B cell (primary cell): Measurements from ENCODE around the gene ZSWIM6. TPM values are rescaled to one million over a fixed set of nuclear protein-coding genes. Genes with fewer than 3 reads are reported as not detected.

Experiments used
- ATAC-seq: fragments of 200-7000 bp; cut with Tn5 transposase; one replicate; pipeline ENCODE4 v1.10.0; 2021; ENCODE audit warnings: low read depth, mild to moderate bottlenecking, moderate number of reproducible peaks, moderate library complexity
- CTCF ChIA-PET: fragments of 350-600 bp; sonication (Branson Sonifier 250); formaldehyde crosslinking; loops from one replicate; lab custom pipeline; 2021; ENCODE audit warnings: antibody characterized with exemption, inconsistent platforms; lab: Charles Lee
- POLR2A ChIA-PET: fragments of 350-600 bp; sonication (Branson Sonifier 250); formaldehyde crosslinking; loops from one replicate; lab custom pipeline; 2021; ENCODE audit warnings: antibody characterized with exemption; lab: Charles Lee
- DNase-seq: peaks from one replicate; pipeline ENCODE4 v3.0.0; 2013
- H2AFZ ChIP-seq: 2 replicates; pipeline ENCODE4 v1.6.1; 2012; ENCODE audit warnings: mild to moderate bottlenecking, low read depth, low read length; ENCODE audit not compliant: insufficient read depth, poor library complexity, severe bottlenecking
- H3K27ac ChIP-seq, 2 donors: 1 replicate in 1 of 2; 2 replicates in 1 of 2; pipeline ENCODE4 v1.5.1; 2012 to 2013; ENCODE audit warnings: low read length in 2 of 2, mild to moderate bottlenecking in 2 of 2, moderate library complexity in 1 of 2
- H3K27me3 ChIP-seq, 4 experiments: fragments of 200-600 bp in 1 of 4; sonication (generic) in 1 of 4; replicated peaks in 1 of 4; 1 replicate in 2 of 4; 2 replicates in 2 of 4; pipeline versions ENCODE4 v1.6.1 to v1.7.0; 2013 to 2016; ENCODE audit warnings: low read length in 3 of 4, mild to moderate bottlenecking in 2 of 4, mixed read lengths in 1 of 4, moderate library complexity in 1 of 4; ENCODE audit not compliant: insufficient read depth in 4 of 4, control insufficient read depth in 3 of 4; ENCODE audit errors: control extremely low read depth in 1 of 4
- H3K36me3 ChIP-seq, 2 experiments: replicated peaks in 1 of 2; 1 replicate in 1 of 2; 2 replicates in 1 of 2; pipeline versions ENCODE4 v1.6.1 to v1.7.1; 2013; ENCODE audit warnings: low read length in 1 of 2; ENCODE audit not compliant: insufficient read depth in 2 of 2, control insufficient read depth in 1 of 2; ENCODE audit errors: control extremely low read depth in 1 of 2, extremely low read depth in 1 of 2
- H3K4me1 ChIP-seq, 2 donors: fragments of 200-600 bp in 1 of 2; sonication (generic) in 1 of 2; 1 replicate in 1 of 2; 2 replicates in 1 of 2; pipeline versions ENCODE4 v1.5.1 to v1.6.1; 2013 to 2017; ENCODE audit warnings: low read length in 2 of 2; ENCODE audit not compliant: control insufficient read depth in 2 of 2, insufficient read depth in 2 of 2
- H3K4me2 ChIP-seq: replicated peaks from 2 replicates; pipeline ENCODE3; 2012; ENCODE audit warnings: mild to moderate bottlenecking, low read depth, low read length; ENCODE audit not compliant: poor library complexity, severe bottlenecking
- H3K4me3 ChIP-seq, 5 experiments: fragments of 200-600 bp in 1 of 5; sonication (generic) in 1 of 5; 1 replicate in 3 of 5; 2 replicates in 2 of 5; pipeline versions ENCODE4 v1.5.1 to v1.7.0; 2011 to 2016; ENCODE audit warnings: low read length in 4 of 5, mild to moderate bottlenecking in 4 of 5, low read depth in 2 of 5, control low read depth in 1 of 5, moderate library complexity in 1 of 5; ENCODE audit not compliant: insufficient read depth in 1 of 5; ENCODE audit errors: control extremely low read depth in 1 of 5, extremely low read depth in 1 of 5
- H3K79me2 ChIP-seq: fragments of 200-600 bp; sonication (generic); one replicate; pipeline ENCODE4 v1.6.0; 2016; ENCODE audit warnings: low read length; ENCODE audit not compliant: control insufficient read depth, insufficient read depth
- H3K9ac ChIP-seq: fragments of 200-600 bp; sonication (generic); 2 replicates; pipeline ENCODE4 v1.6.1; 2017; ENCODE audit warnings: mild to moderate bottlenecking, low read length, moderate library complexity
- H3K9me3 ChIP-seq, 3 donors: one replicate each; pipeline versions ENCODE4 v1.6.1 to v1.7.1; 2013; ENCODE audit warnings: low read length in 2 of 3; ENCODE audit not compliant: control insufficient read depth in 2 of 3, insufficient read depth in 1 of 3; ENCODE audit errors: control extremely low read depth in 1 of 3
- H4K20me1 ChIP-seq: 2 replicates; pipeline ENCODE4 v1.6.0; 2012; ENCODE audit warnings: mild to moderate bottlenecking, low read length; ENCODE audit not compliant: insufficient read depth, control insufficient read depth, poor library complexity, severe bottlenecking
- H3K27ac Mint-ChIP-seq: one replicate; pipeline ENCODE4 v1.8.0; 2021; ENCODE audit warnings: mixed read lengths
- H3K27me3 Mint-ChIP-seq: one replicate; pipeline ENCODE4 v1.8.0; 2021; ENCODE audit warnings: mixed read lengths
- H3K4me1 Mint-ChIP-seq: one replicate; pipeline ENCODE4 v1.8.0; 2021; ENCODE audit warnings: mixed read lengths
- H3K4me3 Mint-ChIP-seq: one replicate; pipeline ENCODE4 v1.8.0; 2021; ENCODE audit warnings: mixed read lengths
- H3K9me3 Mint-ChIP-seq: one replicate; pipeline ENCODE4 v1.8.0; 2022; ENCODE audit warnings: mixed read lengths; ENCODE audit not compliant: insufficient read depth
- EZH2 ChIP-seq: IDR thresholded peaks from 2 replicates; pipeline ENCODE4 v1.6.1; 2012; ENCODE audit warnings: borderline replicate concordance, low read depth, mild to moderate bottlenecking, moderate library complexity, low read length; ENCODE audit not compliant: insufficient read depth, poor library complexity, severe bottlenecking
- WGBS: methylation state at CpG from one replicate; pipeline ENCODE4 v1.1.5; 2013; ENCODE audit warnings: missing lambda C conversion rate; ENCODE audit not compliant: insufficient coverage; 5-methylcytosine and 5-hydroxymethylcytosine counted together
- intact Hi-C: fragments of 100-400 bp; cut with micrococcal nuclease; formaldehyde crosslinking; loops from one replicate; pipeline ENCODE4 v1.10.0; 2022
- polyA plus RNA-seq: library from polyadenylated mRNA; depleted of rRNA; stranded (reverse); fragments of >200 nt; gene quantifications from 2 replicates; pipeline ENCODE4 v1.2.3, GENCODE V29; 2012
- total RNA-seq, 2 donors: library from RNA; stranded (reverse); fragments of 120-200 nt in 1 of 2; gene quantifications; 1 replicate in 1 of 2; 2 replicates in 1 of 2; pipeline versions ENCODE4 v1.2.3 to v1.2.4, GENCODE V29; 2013 to 2022
- TF ChIP-seq, protein P1 (sequence below): fragments of 200-600 bp; IDR thresholded peaks from one replicate; pipeline ENCODE4 v1.8.0; 2022; ENCODE audit warnings: antibody characterized with exemption, mild to moderate bottlenecking

ZSWIM6 gene
- total and polyA plus RNA-seq, 2 donors (not counting 1 experiment from before 2014, with no cell fraction given), result 7.9 to 16.4 TPM

DNA sequence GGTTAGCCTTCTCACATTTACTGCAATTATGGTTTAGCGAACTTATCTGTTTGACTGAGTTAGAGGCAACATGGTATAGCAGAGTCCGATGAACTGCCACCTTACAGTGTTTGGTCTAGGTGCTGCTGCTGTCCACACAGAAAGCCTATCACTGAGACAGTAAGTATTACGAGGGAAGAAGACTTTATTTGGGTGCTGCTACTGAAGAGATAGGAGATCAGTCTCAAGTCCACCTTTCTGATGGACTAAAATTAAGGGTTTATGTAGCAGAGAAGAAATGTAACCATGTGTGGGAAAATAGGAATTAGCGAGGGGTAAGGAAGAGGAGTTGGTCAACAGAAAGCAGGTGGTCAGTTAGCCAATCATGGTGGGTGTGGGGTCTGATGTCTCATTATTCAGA, 109.7 kb downstream of the ZSWIM6 start:
- intact Hi-C loops, result no loop called here

DNA sequence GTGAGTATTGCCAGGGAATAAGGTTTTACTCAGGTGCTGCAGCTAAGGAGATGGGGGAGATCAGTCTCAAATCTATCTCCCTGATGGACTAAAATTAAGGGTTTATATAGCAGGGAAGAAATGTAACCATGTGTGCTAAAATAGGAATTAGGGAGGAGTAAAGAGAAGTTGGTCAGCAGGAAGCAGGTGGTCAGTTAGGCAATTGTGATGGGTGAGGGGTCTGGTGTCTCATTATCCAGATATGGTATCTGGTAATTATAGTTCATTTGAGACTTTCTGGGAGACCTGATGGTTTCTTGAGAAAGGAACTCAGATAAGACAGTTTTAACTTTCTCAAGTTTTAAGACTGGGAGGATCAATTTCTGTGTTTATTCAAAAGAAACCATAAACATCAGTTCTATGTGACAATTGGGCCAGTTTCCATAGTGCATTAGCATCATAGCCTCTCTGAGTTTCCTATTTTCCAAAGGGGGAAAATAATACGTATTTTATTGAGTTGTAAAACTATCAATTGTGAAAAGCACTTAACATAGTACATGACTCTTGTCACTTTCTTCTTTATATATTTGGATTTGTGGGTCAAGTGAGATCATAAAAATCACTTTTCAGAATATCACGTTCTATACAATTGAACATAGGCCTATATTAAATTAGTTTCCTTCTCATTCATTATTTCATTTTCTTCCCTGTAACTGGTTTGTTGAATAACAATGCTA, 115.9 kb downstream of the ZSWIM6 start:
- Mint-ChIP-seq H3K27ac (no peak overlapping the region), H3K9me3 (peaks cover 13% of the 10 kb centered on the region), H3K27me3 (no peaks in the 10 kb centered on the region), H3K4me1 (peaks cover 10% of the 10 kb centered on the region), H3K4me3 (no peak overlapping the region)
- Histone ChIP-seq H2AFZ (no peak overlapping the region), H4K20me1 (peaks cover 17% of the 10 kb centered on the region), H3K27me3 (no peaks in the 10 kb centered on the region), H3K27ac (no peak overlapping the region), H3K36me3 (peaks cover 0 to 1% of the 10 kb centered on the region in 2 experiments), H3K9ac (no peak overlapping the region), H3K4me2 (no peak overlapping the region), H3K4me3 (no peak overlapping the region), H3K79me2 (peaks cover 36% of the 10 kb centered on the region), H3K4me1 (no peaks in the 10 kb centered on the region), H3K9me3 (peaks cover 6 to 40% (median 13%) of the 10 kb centered on the region in 3 donors)
- WGBS, result no CpG with 5 or more reads among the region's 2 CpGs
- CTCF ChIA-PET, result no interaction called here
- DNase-seq, result no peak
- TF ChIP-seq, protein P1, sequence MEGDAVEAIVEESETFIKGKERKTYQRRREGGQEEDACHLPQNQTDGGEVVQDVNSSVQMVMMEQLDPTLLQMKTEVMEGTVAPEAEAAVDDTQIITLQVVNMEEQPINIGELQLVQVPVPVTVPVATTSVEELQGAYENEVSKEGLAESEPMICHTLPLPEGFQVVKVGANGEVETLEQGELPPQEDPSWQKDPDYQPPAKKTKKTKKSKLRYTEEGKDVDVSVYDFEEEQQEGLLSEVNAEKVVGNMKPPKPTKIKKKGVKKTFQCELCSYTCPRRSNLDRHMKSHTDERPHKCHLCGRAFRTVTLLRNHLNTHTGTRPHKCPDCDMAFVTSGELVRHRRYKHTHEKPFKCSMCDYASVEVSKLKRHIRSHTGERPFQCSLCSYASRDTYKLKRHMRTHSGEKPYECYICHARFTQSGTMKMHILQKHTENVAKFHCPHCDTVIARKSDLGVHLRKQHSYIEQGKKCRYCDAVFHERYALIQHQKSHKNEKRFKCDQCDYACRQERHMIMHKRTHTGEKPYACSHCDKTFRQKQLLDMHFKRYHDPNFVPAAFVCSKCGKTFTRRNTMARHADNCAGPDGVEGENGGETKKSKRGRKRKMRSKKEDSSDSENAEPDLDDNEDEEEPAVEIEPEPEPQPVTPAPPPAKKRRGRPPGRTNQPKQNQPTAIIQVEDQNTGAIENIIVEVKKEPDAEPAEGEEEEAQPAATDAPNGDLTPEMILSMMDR, result no peak
- TF ChIP-seq EZH2, result no peak
- intact Hi-C loops, result no loop called here
- POLR2A ChIA-PET, result no interaction called here
- ATAC-seq, result no peak

More for the DNA sequence above, 109.7 kb downstream of the ZSWIM6 start:
- H3K9me3 Mint-ChIP-seq, result peaks cover 21% of the 10 kb centered on the region
- no peak overlapping the region for H3K4me3 ChIP-seq
- H3K4me1 Mint-ChIP-seq, result peaks cover 6% of the 10 kb centered on the region
- H3K4me1 ChIP-seq, result no peaks in the 10 kb centered on the region
- POLR2A ChIA-PET, result no interaction called here
- peaks cover 12 to 51% (median 14%) of the 10 kb centered on the region in 3 donors for H3K9me3 ChIP-seq
- no peak overlapping the region for H3K27ac Mint-ChIP-seq
- WGBS, result 94% methylated on average over 4 of the region's 4 CpGs
- TF ChIP-seq, protein P1, result no peak
- no peak for TF ChIP-seq EZH2
- H4K20me1 ChIP-seq, result peaks cover 6% of the 10 kb centered on the region
- no peak overlapping the region for H2AFZ ChIP-seq
- H3K4me2 ChIP-seq, result no peak overlapping the region
- peaks cover 38% of the 10 kb centered on the region for H3K79me2 ChIP-seq
- no peak overlapping the region for H3K27ac ChIP-seq
- H3K36me3 ChIP-seq, result peaks cover 0 to 1% of the 10 kb centered on the region in 2 experiments
- H3K27me3 ChIP-seq, result no peaks in the 10 kb centered on the region
- no peak overlapping the region for H3K4me3 Mint-ChIP-seq
- no peak for ATAC-seq
- DNase-seq, result no peak
- no peaks in the 10 kb centered on the region for H3K27me3 Mint-ChIP-seq
- H3K9ac ChIP-seq, result no peak overlapping the region
- CTCF ChIA-PET, result no interaction called here
